SKM-1 treated with dmso at 0.1 percent for 144 hours (cell line): ENCODE data around the gene NPAS2.

Experiments used
- DNase-seq: peaks from one replicate; lab custom pipeline; 2025; ENCODE audit not compliant: unreplicated experiment; lab: John Stamatoyannopoulos, UW

Gene NPAS2

DNA sequence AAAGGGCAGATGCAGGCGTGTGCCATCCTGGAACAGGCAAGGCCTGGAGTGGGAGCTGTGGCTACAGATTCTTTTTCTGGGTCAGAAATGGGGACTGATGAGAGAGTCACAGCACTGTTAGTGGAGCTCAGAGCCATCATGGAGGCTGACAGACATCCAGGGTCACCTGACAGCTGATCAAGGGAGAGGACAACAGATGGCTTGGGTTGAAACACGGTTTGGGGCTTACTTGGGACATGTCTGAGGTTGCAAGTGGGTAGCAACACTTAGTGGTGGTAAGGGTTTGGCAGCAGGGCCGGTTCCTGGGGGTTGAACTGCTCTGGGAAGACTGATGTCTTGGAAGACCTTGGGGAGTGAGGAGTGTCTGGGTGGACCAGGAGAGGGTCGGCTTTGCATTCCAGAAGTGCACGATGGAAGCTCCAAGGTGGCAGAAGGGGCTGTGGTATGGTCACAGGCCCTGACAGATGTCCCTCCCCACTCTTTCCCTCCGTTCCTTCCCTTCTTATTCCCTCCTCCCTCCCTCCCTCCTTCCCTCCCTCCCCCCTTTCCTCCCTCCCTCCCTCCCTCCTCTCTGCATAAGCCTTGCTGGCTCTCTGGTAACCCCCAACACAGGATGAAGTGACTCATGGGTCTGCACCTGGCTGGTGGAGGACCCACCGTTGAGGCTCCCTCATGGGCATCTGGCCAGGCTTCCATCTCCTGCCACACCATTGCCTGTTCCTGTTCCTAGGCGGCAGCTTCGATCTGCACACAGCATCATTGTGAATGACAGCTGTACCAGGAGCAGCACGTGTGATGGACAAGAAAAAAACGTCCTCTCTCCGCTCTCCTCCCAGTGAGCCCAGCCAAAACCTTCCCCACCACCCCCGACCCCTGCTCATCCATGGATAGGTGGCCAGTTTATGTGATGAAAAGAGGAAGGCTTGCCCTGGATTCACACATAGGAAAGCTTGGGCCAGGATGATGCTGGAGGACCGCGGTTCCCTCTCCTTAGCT is 118.4 kb downstream of the NPAS2 start:
- DNase-seq, result no peak

DNA sequence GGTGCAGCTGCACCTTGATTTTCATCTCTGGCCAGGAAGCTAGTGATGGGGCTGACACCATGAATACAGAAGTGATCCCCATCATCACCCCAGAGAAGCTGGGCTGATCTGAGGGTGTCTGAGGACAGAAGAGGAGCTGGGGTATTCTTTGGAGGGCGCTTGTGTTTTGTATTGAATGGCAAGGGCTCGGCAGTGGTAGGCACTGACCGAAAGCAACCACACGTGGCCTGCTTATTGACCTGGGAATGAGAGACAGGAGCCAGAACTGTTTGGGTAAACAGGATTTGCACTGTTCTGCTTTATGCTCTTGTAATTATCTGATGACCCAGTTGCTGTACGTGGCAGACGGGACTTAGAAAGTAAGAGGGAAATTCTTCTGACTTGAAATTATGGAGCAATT is 119.5 kb downstream of the NPAS2 start:
- no peak for DNase-seq

DNA sequence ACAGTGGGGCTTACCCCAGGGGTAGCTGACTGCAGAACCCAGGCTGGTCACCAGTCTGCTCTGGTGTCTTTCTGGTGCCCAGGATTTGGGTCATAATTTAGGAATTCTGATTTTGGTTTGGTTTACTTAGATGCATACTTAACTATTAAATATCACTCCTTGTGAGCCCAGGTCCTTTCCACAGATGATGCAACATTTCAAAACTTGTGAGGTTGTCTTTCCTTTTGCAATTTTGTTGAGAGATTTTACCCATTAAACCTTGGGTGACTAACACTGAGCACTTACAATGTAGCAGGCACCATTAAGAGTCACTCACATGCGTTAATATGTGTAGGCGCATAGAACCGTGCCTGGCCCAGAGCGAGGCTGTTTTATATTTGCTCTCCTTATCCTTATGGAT is 120.3 kb downstream of the NPAS2 start:
- no peak for DNase-seq

- no peak for DNase-seq
Measured at GRCh38 chr2:100940766-100941645, 121.1 kb downstream of the NPAS2 start.

DNA sequence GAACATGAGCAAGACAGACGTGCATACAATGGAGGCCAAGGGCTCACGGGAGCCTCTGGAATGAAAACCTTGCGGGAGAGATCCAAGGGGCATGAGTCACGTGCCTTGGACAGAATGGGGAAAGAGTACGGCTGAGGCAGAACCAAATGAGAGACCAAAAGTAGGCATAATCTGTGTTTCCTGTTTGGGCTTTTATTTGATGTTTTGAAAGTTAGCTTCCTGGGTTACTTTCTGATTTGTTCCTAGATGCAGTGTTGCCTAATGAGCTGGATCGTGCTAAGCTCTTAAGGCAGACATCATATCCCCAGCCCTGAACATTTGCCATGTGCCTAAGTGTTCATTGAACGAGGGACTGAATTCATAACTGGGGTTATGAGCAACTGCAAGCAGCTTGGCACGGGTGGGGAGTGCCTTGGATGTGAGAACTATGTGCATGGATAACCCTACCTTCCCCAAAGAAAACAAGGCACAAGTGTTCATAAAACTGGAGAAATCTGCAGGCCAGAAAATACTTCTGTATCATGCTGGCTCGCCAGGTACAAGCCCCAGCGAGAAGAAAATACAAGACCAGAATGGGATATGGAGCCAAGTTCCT is 121.8 kb downstream of the NPAS2 start:
- no peak for DNase-seq

- no peak for DNase-seq
Measured at GRCh38 chr2:100944617-100945432, 124.9 kb downstream of the NPAS2 start.

GRCh38 chr2:100945433-100945740 is 125.4 kb downstream of the NPAS2 start:
- no peak for DNase-seq

GRCh38 chr2:100945930-100946607 is 126.1 kb downstream of the NPAS2 start:
- DNase-seq, result no peak

DNA sequence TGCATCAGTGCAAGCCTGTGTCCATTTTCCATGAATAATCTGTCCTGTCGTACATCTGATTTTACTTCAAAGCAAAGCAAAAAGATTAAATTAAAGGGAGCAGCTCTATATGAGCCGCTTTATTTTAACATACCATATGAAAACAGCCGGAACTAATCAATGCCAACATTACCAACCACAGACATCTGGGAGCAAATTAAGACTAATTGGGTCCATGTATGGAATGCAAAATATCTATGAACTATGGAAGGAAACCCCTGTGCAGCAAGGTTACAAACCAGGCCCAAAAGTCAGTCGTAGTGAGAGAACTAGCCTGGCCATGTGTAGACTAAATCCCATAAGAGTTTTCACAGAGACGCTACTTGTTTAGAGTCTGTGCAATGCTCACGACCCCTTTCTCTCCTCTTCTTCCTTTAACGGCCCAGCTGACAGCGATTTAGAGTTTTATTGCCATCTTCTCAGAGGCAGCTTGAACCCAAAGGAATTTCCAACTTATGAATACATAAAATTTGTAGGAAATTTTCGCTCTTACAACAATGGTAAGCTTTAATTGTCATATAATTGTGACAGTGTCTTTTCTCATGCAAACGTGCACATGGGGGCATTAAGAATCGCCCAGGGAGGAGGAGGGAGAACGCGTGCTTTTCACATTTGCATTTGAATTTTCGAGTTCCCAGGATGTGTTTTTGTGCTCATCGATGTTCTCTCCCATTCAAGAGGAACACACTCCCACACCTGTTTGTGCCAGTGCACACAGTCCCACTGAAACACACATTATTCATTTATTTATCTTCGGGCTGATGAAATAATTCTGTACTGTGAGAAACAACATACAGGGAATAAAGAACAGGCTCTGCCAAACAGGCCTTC is 129.2 kb downstream of the NPAS2 start:
- DNase-seq, result no peak

- DNase-seq, result no peak
Measured at GRCh38 chr2:100952512-100952911, 132.6 kb downstream of the NPAS2 start.

DNA sequence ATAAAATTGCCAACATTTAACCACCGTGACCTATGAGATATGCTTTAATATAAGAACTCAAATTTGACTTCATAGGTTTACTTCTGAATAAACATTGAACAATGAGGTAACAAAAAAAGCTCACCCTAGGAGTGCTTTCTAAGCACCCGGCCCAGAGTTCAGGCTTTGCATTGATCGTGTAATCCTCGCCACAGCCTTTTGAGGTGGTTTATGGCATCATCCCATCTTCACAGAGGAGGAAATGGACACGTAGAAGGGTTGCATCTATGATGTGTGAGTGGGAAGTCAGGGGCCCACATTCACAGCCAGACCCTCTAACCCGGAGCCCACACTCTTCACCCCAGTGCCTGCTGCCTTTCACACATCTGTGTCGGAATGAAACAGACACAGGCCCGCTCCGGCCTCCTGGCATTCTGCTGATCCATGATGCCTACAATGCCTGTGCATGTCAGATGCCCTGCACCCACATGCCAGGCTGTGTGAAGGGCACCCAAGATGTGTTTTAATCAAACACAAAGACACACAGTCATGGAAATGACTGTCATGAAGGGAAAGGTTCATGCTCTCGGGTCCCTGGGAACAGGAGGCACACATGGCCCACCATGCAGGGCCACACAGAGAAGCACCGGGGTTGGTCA is 133.6 kb downstream of the NPAS2 start:
- DNase-seq, result no peak

DNA sequence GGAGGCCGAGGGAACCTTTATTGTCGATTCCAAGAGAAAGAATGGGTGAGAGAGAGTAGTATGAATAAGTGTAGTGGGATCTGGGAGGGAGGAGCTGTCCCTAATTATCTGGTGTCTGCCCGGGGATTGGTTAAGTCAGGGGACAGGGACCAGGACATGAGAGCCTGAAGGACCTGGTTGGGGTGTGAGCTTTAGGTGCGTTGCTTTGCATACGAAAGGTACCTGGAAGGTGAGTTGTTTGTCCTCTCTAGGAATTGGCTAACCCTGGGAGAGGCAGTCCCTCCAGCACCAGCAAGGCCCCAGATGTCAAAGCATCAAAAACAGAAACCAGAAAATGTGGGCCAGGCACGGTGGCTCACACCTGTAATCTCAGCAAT is 134.1 kb downstream of the NPAS2 start:
- no peak for DNase-seq

DNA sequence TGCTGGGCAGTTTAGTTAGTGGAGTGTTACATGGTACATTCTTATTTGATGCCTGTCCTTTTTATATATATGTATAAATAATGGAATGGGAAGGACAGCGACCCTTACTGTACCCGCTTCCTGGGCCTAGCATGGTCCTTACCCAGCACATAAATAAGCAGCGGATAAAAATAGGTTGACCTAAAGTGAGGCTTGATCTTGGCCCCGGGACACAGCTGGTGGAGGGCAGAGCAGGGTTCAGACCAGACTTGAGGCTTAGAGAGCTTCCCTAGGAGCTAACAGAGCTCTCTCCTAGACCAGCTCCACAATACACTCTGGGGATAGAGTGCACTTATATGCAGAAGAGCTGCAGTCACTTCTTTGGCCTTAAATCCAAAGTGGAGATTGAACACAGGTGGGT is 135.3 kb downstream of the NPAS2 start:
- no peak for DNase-seq

- DNase-seq, result no peak
Measured at GRCh38 chr2:100956081-100956480, 136.1 kb downstream of the NPAS2 start.

DNA sequence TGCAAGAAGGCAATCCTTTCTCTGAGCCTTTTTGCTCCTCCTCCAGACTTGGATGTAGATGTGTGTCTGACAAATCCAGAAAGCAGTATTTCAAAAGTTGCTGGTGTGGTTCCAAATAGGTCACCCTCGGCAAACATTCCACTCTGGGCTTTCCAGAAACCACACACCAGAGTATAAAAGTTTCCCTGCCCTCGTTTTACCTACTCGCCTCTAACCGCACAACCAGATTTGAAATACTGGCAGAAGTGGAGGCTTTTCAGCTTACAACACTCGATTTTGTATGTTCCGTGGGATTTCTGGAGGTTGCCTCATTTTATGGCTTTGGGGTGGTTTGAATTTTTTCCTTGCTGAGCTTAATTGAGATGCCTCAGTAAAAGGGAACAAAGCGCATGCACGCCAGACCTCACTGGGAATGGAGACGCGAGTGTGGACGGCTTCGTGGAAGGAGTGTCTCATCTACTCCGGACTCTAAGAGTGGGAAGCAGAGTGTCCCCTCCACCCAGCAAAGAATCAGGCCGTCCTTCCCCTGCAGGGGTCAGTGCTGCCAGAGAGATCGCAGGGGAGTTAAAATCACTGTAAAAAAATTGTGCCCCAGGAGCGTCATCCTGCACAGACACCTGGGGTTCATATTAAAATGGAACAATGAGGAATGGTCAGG is 138.2 kb downstream of the NPAS2 start:
- no peak for DNase-seq

GRCh38 chr2:100959225-100959880 is 139.4 kb downstream of the NPAS2 start:
- no peak for DNase-seq

DNA sequence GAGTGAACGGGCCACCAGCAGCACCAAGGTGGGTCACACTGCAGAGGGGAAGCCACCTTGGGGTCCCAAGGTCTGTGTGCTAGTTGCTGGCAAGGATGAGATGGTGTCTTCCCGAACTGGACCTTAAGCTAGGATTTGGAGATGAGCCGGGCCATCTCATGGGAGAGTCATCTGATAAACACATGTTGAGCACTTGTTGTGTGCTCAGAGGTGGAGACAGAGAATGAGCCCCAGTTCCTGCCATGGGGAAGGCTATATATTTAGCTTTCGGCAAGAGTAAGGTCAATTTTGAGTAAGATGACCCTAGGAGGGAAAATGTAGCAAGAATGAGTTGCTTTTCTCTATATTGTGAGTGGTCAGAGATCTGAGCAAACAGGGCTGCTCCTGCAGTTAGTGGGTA is 140.7 kb downstream of the NPAS2 start:
- DNase-seq, result no peak
